ENCODE measurements around the gene CLK3. TPM values are rescaled to one million over a fixed set of nuclear protein-coding genes. Genes with fewer than 3 reads are reported as not detected.

Gene CLK3
- total RNA-seq (100 to 1,000 TPM in 1 of 2 experiments, 10 to 100 TPM in 1; 96.8 to 101 TPM), polyA plus RNA-seq (84.7 TPM)

- H3K4me3 ChIP-seq (ENCODE audit: low read length) = peak within 1 kb of the TSS; percentile 95
- Mint-ChIP-seq H3K27me3 (no peaks in the 10 kb centered on the region), H3K9me3 (no peaks in the 10 kb centered on the region), H3K36me3 (peaks cover 0 to 41% (median 3%) of the 10 kb centered on the region in 3 donors), H3K4me3 (peak within 1 kb of the TSS; percentile 93 to 98 (median 94)), H3K27ac (peak within 1 kb of the TSS; percentile 97 to 99 (median 98)), H3K4me1 (peaks cover 38 to 53% (median 41%) of the 10 kb centered on the region in 3 donors)
- H3K4me1 ChIP-seq (ENCODE audit: insufficient read depth, low read length) = peaks cover 35% of the 10 kb centered on the region
- no peaks in the 10 kb centered on the region for H3K27me3 ChIP-seq (ENCODE audit: insufficient read depth, low read length, poor library complexity, severe bottlenecking)
- H3K9me3 ChIP-seq (ENCODE audit: low read length) = no peaks in the 10 kb centered on the region
- peak; percentile 91 to 96 (median 95) for DNase-seq
- ChIA-PET POLR2A (interaction anchor here (0.7 to 4.0 kb wide), 17 partner anchors 9 to 836 kb away, joined by 3 to 20 read pairs (median 4); partner anchors contain the start of genes ARID3B, C15orf39, COX5A and EDC3), CTCF (interaction anchor here (1.0 to 4.9 kb wide), 6 partner anchors 10 to 178 kb away, joined by 4 to 35 read pairs (median 5); no protein-coding TSS in a partner anchor)
- peaks cover 18% of the 10 kb centered on the region for H3K36me3 ChIP-seq (ENCODE audit: insufficient read depth, low read length)
- peak within 1 kb of the TSS; percentile 97 for H3K27ac ChIP-seq (ENCODE audit: low read depth, low read length)
Observed at GRCh38 chr15:74615508-74616365, at the start of gene CLK3. Gene CLK3, plus strand, starts transcription at chr15:74615836. Its CDS starts 3,361 bp downstream, at chr15:74619197.

- H3K27ac Mint-ChIP-seq = peak overlapping the region in 3 of 8 donors; percentile 39 to 45 (median 43)
- no peak overlapping the region for H3K4me3 ChIP-seq (ENCODE audit: low read length)
- peaks cover 14% of the 10 kb centered on the region for H3K4me1 ChIP-seq (ENCODE audit: insufficient read depth, low read length)
- H3K27me3 Mint-ChIP-seq = no peaks in the 10 kb centered on the region
- H3K9me3 Mint-ChIP-seq = no peaks in the 10 kb centered on the region
- H3K4me3 Mint-ChIP-seq = no peak overlapping the region
- ChIA-PET POLR2A (no interaction called here), CTCF (no interaction called here)
- peaks cover 31 to 57% (median 50%) of the 10 kb centered on the region in 3 donors for H3K4me1 Mint-ChIP-seq
- DNase-seq = no peak
- no peaks in the 10 kb centered on the region for H3K9me3 ChIP-seq (ENCODE audit: low read length)
- no peaks in the 10 kb centered on the region for H3K27me3 ChIP-seq (ENCODE audit: insufficient read depth, low read length, poor library complexity, severe bottlenecking)
- peaks cover 26% of the 10 kb centered on the region for H3K36me3 ChIP-seq (ENCODE audit: insufficient read depth, low read length)
- H3K36me3 Mint-ChIP-seq = peaks cover 0 to 82% (median 17%) of the 10 kb centered on the region in 3 donors
- no peak overlapping the region for H3K27ac ChIP-seq (ENCODE audit: low read depth, low read length)
Observed at GRCh38 chr15:74568594-74568993, 47.0 kb upstream of the CLK3 start.

GRCh38 chr15:74569731-74570070, 45.9 kb upstream of the CLK3 start:
- H3K36me3 ChIP-seq (ENCODE audit: insufficient read depth, low read length) = peaks cover 35% of the 10 kb centered on the region
- no peak for DNase-seq
- H3K9me3 Mint-ChIP-seq = no peaks in the 10 kb centered on the region
- peaks cover 0 to 84% (median 24%) of the 10 kb centered on the region in 3 donors for H3K36me3 Mint-ChIP-seq
- H3K9me3 ChIP-seq (ENCODE audit: low read length) = no peaks in the 10 kb centered on the region
- no peaks in the 10 kb centered on the region for H3K27me3 Mint-ChIP-seq
- no peak overlapping the region for H3K27ac ChIP-seq (ENCODE audit: low read depth, low read length)
- H3K4me1 Mint-ChIP-seq = peaks cover 24 to 48% (median 43%) of the 10 kb centered on the region in 3 donors
- CTCF ChIA-PET = no interaction called here
- no peak overlapping the region for H3K4me3 ChIP-seq (ENCODE audit: low read length)
- peak overlapping the region in 3 of 8 donors; percentile 36 to 71 (median 66) for H3K27ac Mint-ChIP-seq
- POLR2A ChIA-PET = no interaction called here
- H3K27me3 ChIP-seq (ENCODE audit: insufficient read depth, low read length, poor library complexity, severe bottlenecking) = no peaks in the 10 kb centered on the region
- H3K4me3 Mint-ChIP-seq = no peak overlapping the region
- peaks cover 14% of the 10 kb centered on the region for H3K4me1 ChIP-seq (ENCODE audit: insufficient read depth, low read length)

GRCh38 chr15:74571191-74571590, 44.4 kb upstream of the CLK3 start:
- H3K27ac Mint-ChIP-seq = peak overlapping the region in 1 of 8 donors; percentile 81
- CTCF ChIA-PET = no interaction called here
- no peaks in the 10 kb centered on the region for H3K27me3 ChIP-seq (ENCODE audit: insufficient read depth, low read length, poor library complexity, severe bottlenecking)
- H3K36me3 ChIP-seq (ENCODE audit: insufficient read depth, low read length) = peaks cover 47% of the 10 kb centered on the region
- peaks cover 21 to 38% (median 38%) of the 10 kb centered on the region in 3 donors for H3K4me1 Mint-ChIP-seq
- H3K4me3 Mint-ChIP-seq = no peak overlapping the region
- no peak for DNase-seq
- H3K9me3 Mint-ChIP-seq = no peaks in the 10 kb centered on the region
- H3K9me3 ChIP-seq (ENCODE audit: low read length) = no peaks in the 10 kb centered on the region
- H3K4me1 ChIP-seq (ENCODE audit: insufficient read depth, low read length) = peaks cover 14% of the 10 kb centered on the region
- no peak overlapping the region for H3K4me3 ChIP-seq (ENCODE audit: low read length)
- H3K36me3 Mint-ChIP-seq = peaks cover 0 to 91% (median 27%) of the 10 kb centered on the region in 3 donors
- no peaks in the 10 kb centered on the region for H3K27me3 Mint-ChIP-seq
- no peak overlapping the region for H3K27ac ChIP-seq (ENCODE audit: low read depth, low read length)
- POLR2A ChIA-PET = no interaction called here

- H3K9me3 Mint-ChIP-seq = no peaks in the 10 kb centered on the region
- ChIA-PET CTCF (no interaction called here), POLR2A (no interaction called here)
- no peak overlapping the region for H3K4me3 Mint-ChIP-seq
- H3K9me3 ChIP-seq (ENCODE audit: low read length) = no peaks in the 10 kb centered on the region
- no peak overlapping the region for H3K27ac ChIP-seq (ENCODE audit: low read depth, low read length)
- H3K27me3 Mint-ChIP-seq = no peaks in the 10 kb centered on the region
- peak overlapping the region in 1 of 8 donors; percentile 57 for H3K27ac Mint-ChIP-seq
- H3K27me3 ChIP-seq (ENCODE audit: insufficient read depth, low read length, poor library complexity, severe bottlenecking) = no peaks in the 10 kb centered on the region
- H3K36me3 Mint-ChIP-seq = peaks cover 0 to 92% (median 21%) of the 10 kb centered on the region in 3 donors
- H3K4me1 ChIP-seq (ENCODE audit: insufficient read depth, low read length) = no peaks in the 10 kb centered on the region
- peaks cover 46% of the 10 kb centered on the region for H3K36me3 ChIP-seq (ENCODE audit: insufficient read depth, low read length)
- H3K4me3 ChIP-seq (ENCODE audit: low read length) = no peak overlapping the region
- DNase-seq = no peak
- peaks cover 4 to 18% (median 13%) of the 10 kb centered on the region in 3 donors for H3K4me1 Mint-ChIP-seq
Observed at GRCh38 chr15:74573987-74574386, 41.6 kb upstream of the CLK3 start.

- Histone ChIP-seq H3K9me3 (ENCODE audit: low read length) (no peaks in the 10 kb centered on the region), H3K4me3 (ENCODE audit: low read length) (no peak overlapping the region), H3K36me3 (ENCODE audit: insufficient read depth, low read length) (peaks cover 38% of the 10 kb centered on the region), H3K4me1 (ENCODE audit: insufficient read depth, low read length) (peaks cover 4% of the 10 kb centered on the region), H3K27me3 (ENCODE audit: insufficient read depth, low read length, poor library complexity, severe bottlenecking) (no peaks in the 10 kb centered on the region), H3K27ac (ENCODE audit: low read depth, low read length) (no peak overlapping the region)
- Mint-ChIP-seq H3K36me3 (peaks cover 0 to 85% (median 12%) of the 10 kb centered on the region in 3 donors), H3K27me3 (no peaks in the 10 kb centered on the region), H3K4me3 (no peak overlapping the region), H3K4me1 (peaks cover 0 to 2% (median 0%) of the 10 kb centered on the region in 3 donors), H3K9me3 (no peaks in the 10 kb centered on the region), H3K27ac (peak overlapping the region in 4 of 8 donors; percentile 17 to 84 (median 52))
- CTCF ChIA-PET = no interaction called here
- POLR2A ChIA-PET = no interaction called here
- DNase-seq = no peak
Observed at GRCh38 chr15:74578496-74578994, 37.1 kb upstream of the CLK3 start.

GRCh38 chr15:74579001-74579400, 36.6 kb upstream of the CLK3 start:
- ChIA-PET POLR2A (no interaction called here), CTCF (no interaction called here)
- Histone ChIP-seq H3K27me3 (ENCODE audit: insufficient read depth, low read length, poor library complexity, severe bottlenecking) (no peaks in the 10 kb centered on the region), H3K27ac (ENCODE audit: low read depth, low read length) (no peak overlapping the region), H3K9me3 (ENCODE audit: low read length) (no peaks in the 10 kb centered on the region), H3K36me3 (ENCODE audit: insufficient read depth, low read length) (peaks cover 34% of the 10 kb centered on the region), H3K4me3 (ENCODE audit: low read length) (no peak overlapping the region), H3K4me1 (ENCODE audit: insufficient read depth, low read length) (peaks cover 4% of the 10 kb centered on the region)
- Mint-ChIP-seq H3K27ac (peak overlapping the region in 1 of 8 donors; percentile 19), H3K4me3 (no peak overlapping the region), H3K9me3 (no peaks in the 10 kb centered on the region), H3K27me3 (no peaks in the 10 kb centered on the region), H3K4me1 (peaks cover 0 to 2% (median 0%) of the 10 kb centered on the region in 3 donors), H3K36me3 (peaks cover 0 to 85% (median 10%) of the 10 kb centered on the region in 3 donors)
- DNase-seq = no peak

Data from CD8-positive, alpha-beta memory T cell (primary cell).